NCI-H1436 treated with DMSO at 0.1 percent for 48 hours (cell line): ENCODE results near the gene RGS19.

ENCODE experiments used
- DNase-seq: peaks from one replicate; lab custom pipeline; 2025; lab: John Stamatoyannopoulos, UW

Gene RGS19

DNA sequence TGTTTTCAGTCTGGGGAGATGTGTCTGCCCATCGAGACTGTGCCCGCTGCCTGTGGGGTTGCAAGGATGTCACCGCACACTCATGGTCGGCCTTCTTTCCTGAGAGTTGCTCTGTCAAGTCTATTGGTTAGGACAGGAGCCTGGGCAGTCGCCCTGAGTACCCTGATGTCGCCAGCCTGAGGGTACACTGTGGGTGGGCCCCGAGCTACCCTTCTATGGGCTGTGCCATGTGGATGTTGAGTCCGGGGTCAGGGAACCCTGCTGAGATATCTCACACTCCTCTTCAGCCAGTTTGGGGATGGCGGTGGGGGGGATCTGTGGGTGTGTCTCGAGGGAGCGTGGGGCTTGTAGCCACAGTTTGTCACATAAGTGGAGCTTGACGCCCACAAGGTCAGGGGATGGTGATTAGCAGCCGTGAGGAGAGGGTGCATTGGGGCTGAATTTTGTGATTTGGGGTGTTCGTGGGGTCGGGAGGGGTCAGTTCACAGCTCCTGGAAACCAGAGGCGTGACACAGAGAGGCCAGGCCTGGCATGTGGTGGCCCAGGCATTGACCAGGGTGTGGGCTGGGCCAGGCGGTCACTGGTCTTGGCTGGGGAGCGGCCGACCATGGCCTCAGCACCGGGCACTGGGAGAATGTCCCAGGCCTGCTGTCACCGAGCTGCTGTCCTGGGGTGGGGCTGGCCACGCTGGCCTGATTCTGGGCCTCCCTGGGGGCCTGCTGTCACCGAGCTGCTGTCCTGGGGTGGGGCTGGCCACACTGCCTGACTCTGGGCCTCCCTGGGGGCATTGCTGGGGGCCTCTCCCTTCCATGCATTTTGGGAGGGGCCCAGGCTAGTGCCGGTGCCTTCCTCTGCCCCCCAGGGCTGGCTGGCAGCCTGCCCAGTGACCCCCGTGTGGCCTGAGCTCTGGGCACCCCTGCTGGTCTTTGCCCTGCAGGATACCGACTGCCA is 29.7 kb upstream of the RGS19 start:
- DNase-seq = no peak

- no peak for DNase-seq
Measured at GRCh38 chr20:64107736-64108457, 28.6 kb upstream of the RGS19 start.

- no peak for DNase-seq
Measured at GRCh38 chr20:64106981-64107735, 27.8 kb upstream of the RGS19 start, which contains the start of gene NPBWR2. TSS of gene NPBWR2 (minus strand) at chr20:64107565. CDS start at chr20:64106831, 734 bp downstream.

GRCh38 chr20:64106435-64106961 is 27.2 kb upstream of the RGS19 start:
- no peak for DNase-seq

DNA sequence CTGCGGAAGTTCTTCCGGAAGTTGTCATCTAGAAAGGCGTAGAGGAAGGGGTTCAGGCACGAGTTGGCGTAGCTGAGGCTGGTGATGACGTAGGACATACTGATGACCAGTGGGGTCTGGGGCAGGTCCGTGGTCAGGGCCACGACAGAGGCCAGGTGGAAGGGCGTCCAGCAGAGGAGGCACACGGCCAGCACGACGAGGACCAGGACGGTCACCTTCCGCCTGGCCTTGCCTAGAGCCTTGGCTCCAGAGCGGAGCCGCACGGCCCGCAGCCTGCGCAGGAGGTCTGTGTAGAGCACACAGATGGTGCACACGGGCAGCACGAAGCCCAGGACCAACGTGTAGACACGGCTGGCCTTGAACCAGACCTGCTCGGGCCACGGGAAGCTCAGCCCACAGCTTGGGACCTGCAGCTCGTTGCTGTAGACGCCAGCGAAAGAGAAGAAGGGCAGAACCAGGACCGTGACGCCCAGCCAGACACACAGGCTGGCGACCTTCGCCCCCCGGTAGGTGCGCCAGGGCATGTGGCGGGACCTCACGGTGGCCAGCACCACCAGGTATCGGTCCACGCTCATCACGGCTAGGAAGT is 26.6 kb upstream of the RGS19 start:
- DNase-seq = no peak

GRCh38 chr20:64104667-64105451 is 25.5 kb upstream of the RGS19 start:
- DNase-seq = no peak

DNA sequence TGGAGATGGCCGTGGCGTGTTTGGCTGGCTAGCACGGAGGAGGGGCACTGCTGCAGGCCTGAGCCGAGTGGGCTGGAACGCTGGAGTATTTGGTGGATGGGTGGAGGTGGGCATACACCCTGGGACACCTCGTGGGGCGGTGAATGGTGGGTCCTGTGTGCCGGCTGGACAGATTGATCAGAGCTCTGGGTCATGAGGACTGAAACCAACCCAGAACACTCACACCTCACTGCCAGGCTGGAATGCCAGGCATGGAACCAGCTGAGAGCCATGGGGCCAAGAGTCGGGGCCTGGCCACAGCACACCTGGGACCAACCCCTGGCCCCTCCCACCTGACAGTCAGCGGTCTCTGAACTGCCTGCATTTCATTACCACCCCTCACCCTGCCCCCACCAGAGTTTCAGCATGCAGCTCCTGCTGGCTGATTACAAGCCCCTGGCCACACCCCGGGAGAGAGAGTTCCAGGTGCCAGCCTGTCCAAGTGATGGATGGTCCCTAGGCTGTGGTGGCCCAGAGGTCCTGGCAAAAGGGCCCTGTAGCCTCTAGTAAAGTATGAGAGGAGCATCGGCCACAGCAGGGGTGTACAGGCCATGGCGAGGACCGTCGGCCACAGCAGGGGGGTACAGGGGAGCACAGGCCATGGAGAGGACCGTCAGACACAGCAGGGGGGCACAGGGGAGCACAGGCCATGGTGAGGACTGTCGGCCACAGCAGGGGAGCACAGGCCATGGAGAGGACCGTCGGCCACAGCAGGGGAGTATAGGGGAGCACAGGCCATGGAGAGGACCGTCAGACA is 24.8 kb upstream of the RGS19 start:
- DNase-seq = no peak

DNA sequence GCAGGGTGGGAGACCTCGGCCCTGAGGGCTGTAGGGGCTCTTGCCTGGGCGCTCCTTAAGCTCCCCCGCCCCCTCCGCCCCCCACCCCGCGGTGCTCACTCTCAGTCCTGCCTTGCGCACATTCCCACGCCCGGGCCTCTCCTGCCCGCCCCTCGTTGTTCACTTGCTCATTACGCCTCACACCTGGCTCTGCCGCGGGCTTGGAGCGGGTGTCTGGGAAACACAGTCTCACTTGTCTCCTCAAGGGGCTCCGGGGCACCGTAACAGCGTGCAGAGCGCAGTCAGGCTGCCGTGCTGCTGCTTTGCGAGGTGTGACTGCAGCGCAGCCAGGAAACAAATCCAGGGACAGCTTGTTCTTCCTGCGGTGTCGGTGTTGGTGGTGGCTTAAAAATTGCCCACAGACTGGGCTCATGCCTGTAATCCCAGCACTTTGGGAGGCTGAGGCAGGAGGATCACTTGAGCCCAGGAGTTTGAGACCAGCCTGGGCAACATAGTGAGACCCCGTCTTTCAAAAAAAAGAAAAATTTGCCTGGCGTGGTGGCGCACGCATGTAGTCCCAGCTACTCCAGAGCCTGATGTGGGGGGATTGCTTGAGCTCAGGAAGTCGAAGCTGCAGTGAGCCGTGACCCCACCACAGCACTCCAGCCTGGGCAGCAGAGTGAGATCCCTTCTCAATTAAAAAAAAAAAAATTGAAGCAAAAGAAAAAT is 23.5 kb upstream of the RGS19 start:
- DNase-seq = no peak

- no peak for DNase-seq
Measured at GRCh38 chr20:64101731-64102621, 22.7 kb upstream of the RGS19 start.

GRCh38 chr20:64100946-64101688 is 21.8 kb upstream of the RGS19 start:
- DNase-seq = no peak

DNA sequence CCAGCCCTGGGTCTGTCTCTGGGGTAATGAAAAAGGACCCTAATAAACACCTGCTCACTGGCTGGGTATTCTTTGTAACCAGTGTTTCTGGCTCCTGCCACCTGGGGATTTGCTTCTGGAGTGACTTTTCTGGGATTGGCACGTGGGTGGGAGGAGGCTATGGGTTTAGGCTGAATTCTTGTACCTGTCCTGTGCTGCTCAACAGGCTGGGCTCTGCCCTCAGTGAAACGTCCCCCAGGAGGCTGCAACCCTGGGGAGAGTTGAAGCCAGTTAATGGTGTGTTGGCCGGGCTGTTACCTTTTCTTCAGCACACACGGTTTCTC is 21.2 kb upstream of the RGS19 start:
- DNase-seq = no peak

GRCh38 chr20:64099880-64100565 is 20.7 kb upstream of the RGS19 start:
- peak; percentile 95 for DNase-seq

DNA sequence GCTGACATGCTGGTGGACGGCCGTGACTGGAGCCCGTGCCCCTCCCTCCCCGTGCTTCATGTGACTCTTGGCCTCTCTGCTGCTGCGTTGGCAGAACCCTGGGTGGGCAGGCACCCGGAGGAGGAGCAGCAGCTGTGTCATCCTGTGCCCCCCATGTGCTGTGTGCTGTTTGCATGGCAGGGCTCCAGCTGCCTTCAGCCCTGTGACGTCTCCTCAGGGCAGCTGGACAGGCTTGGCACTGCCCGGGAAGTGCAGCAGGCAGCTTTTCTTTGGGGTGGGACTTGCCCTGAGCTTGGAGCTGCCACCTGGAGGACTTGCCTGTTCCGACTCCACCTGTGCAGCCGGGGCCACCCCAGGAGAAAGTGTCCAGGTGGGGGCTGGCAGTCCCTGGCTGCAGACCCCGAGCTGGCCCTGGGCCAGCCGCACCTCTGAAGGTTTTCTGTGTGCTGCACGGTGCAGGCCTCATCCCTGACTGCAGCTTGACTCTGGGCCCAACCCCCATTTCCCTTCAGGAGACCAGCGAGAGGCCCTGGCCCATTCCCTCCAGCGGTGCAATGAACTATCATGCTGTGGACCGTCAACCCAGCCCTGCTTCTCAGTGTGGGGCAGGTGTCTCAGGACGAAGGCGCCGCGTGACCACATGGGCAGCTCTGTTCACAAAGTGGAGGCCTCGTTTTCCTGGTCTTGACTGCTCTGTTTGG is 19.9 kb upstream of the RGS19 start:
- no peak for DNase-seq

DNA sequence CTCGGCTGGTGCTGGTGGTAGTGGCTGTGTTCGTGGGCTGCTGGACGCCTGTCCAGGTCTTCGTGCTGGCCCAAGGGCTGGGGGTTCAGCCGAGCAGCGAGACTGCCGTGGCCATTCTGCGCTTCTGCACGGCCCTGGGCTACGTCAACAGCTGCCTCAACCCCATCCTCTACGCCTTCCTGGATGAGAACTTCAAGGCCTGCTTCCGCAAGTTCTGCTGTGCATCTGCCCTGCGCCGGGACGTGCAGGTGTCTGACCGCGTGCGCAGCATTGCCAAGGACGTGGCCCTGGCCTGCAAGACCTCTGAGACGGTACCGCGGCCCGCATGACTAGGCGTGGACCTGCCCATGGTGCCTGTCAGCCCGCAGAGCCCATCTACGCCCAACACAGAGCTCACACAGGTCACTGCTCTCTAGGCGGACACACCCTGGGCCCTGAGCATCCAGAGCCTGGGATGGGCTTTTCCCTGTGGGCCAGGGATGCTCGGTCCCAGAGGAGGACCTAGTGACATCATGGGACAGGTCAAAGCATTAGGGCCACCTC is 19.2 kb upstream of the RGS19 start:
- no peak for DNase-seq

DNA sequence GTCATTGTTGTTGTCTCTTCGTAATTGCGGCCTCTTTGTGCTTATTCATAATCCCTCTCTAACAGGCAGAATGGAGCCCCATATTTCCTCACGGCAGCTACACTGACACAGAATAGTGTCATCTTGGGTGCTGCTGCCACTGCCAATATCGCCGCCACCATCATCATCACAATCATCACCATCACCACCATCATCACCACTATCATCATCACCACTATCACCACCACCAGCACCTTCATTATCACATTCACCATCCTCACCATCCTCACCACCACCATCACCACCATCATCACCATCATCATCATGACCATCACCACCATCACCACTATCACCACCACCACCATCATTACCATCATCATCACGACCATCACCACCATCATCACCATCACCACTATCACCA is 17.2 kb upstream of the RGS19 start:
- no peak for DNase-seq

DNA sequence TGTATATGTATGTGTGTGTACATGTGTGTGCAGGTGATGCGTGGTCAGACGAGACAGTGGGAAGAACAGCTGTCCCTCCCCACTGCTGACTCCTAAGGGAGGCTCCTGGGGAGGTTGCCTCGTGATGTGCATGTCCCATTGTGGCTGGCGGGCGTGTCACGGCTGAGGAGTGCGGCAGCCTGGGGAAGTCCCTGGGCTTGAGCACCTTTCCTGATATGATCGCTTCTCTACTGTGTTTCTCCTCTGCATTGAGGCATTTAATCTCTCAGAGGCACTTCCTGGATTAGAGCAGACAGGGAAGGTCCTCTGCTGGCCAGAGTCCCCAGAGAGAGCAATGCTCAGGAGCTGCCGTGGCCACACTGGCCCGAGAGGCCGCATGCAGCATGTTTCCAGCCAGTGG is 16.6 kb upstream of the RGS19 start:
- DNase-seq = no peak
